Measurements from ENCODE around the gene ATG7. TPM values are rescaled to one million over a fixed set of nuclear protein-coding genes. Genes with fewer than 3 reads are reported as not detected.

The ATG7 gene
- total and polyA plus RNA-seq, 10 of the 15 experiments (the other 5 are each of a cell fraction or from before 2014, with no cell fraction given): 13.5 to 49.5 (median 26.4) TPM

DNA sequence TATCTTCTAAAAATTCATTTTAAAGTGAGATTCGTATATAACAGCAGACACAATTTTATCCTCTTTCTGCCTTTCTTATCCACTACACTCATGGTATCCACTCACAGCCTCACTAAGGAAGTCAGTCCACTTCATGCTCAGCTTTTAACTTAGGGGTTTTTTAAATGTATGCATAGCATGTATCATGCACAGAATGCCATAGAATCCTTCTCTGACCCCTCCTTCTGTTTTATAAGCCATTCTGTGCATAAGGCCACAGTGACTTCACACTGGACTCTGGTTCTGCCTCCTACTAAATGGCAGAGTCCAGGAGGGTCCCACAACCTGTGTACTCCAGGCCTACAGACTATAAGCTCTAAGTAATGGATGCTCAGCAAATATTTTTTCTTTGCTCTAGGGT, 129.2 kb downstream of the ATG7 start:
- Histone ChIP-seq H3K4me2 (ENCODE audit: control insufficient read depth, insufficient read depth) (no peak overlapping the region), H3K27me3 (replicated peaks in 1 of 2; ENCODE audit: control insufficient read depth in 2 of 2, insufficient read depth in 2 of 2, low read length in 1 of 2) (no peaks in the 10 kb centered on the region), H3K4me1 (ENCODE audit: control insufficient read depth, insufficient read depth, low read length) (no peaks in the 10 kb centered on the region), H3K9ac (ENCODE audit: control insufficient read depth, insufficient read depth, low read length) (no peak overlapping the region), H3K36me3 (ENCODE audit: control insufficient read depth in 2 of 2, insufficient read depth in 2 of 2, low read length in 1 of 2) (no peaks in the 10 kb centered on the region; a peak in 1 of 4 replicates), H3K4me3 (no peak overlapping the region), H3K27ac (ENCODE audit: control insufficient read depth, insufficient read depth) (no peak overlapping the region), H3K79me2 (ENCODE audit: control insufficient read depth, insufficient read depth, low read length) (no peaks in the 10 kb centered on the region), H4K20me1 (ENCODE audit: control insufficient read depth, insufficient read depth) (no peaks in the 10 kb centered on the region), H3K9me3 (replicated peaks; ENCODE audit: control insufficient read depth, insufficient read depth, low read length) (peaks cover 2% of the 10 kb centered on the region; the same call in 2 of the 3 replicates), H2AFZ (ENCODE audit: control insufficient read depth, low read depth, low read length) (no peak overlapping the region)
- no peak for FAIRE-seq
- ChIA-PET CTCF (interaction anchor here (1.2 kb wide), 1 partner anchor 249 kb away, joined by 3 read pairs; no protein-coding TSS in a partner anchor), RAD21 (ENCODE audit: unreplicated experiment) (no interaction called here), POLR2A (interaction anchor here (0.5 kb wide), 1 partner anchor 12 kb away, joined by 4 read pairs; no protein-coding TSS in a partner anchor), SMC1A (ENCODE audit: uncharacterized antibody, unreplicated experiment) (interaction anchor here (0.6 to 1.3 kb wide), 2 partner anchors 11 to 239 kb away, joined by 3 to 4 read pairs; no protein-coding TSS in a partner anchor)
- ATAC-seq: no peak
- intact Hi-C loops (cut with micrococcal nuclease; ENCODE audit: unreplicated experiment) (no loop called here), in situ Hi-C loops (cut with MboI) (no loop called here)
- BruUV-seq (replicated peaks): no TSS peak
- no peak for DNase-seq (ENCODE audit: low read depth, low spot score)
- TF ChIP-seq IRF4 (IDR thresholded peaks at IDR 0.05; ENCODE audit: low read depth, low read length) (no peak), POLR2A (IDR thresholded peaks at IDR 0.05; ENCODE audit: low read depth, low read length) (no peak), MTA3 (IDR thresholded peaks at IDR 0.05; ENCODE audit: borderline replicate concordance, low read length) (no peak), TCF3 (IDR thresholded peaks at IDR 0.05; ENCODE audit: borderline replicate concordance, insufficient read depth, low read depth, low read length) (no peak), BMI1 (IDR thresholded peaks at IDR 0.05; ENCODE audit: borderline replicate concordance) (no peak), MEF2A (IDR thresholded peaks at IDR 0.05; ENCODE audit: insufficient read depth, low read depth, low read length) (no peak), CHD2 (IDR thresholded peaks at IDR 0.05; ENCODE audit: borderline replicate concordance, low read depth, low read length) (no peak), CEBPB (IDR thresholded peaks at IDR 0.05; ENCODE audit: borderline replicate concordance in 1 of 2, low read depth in 2 of 2, low read length in 2 of 2) (no peak)
- TF ChIP-seq, protein P1, sequence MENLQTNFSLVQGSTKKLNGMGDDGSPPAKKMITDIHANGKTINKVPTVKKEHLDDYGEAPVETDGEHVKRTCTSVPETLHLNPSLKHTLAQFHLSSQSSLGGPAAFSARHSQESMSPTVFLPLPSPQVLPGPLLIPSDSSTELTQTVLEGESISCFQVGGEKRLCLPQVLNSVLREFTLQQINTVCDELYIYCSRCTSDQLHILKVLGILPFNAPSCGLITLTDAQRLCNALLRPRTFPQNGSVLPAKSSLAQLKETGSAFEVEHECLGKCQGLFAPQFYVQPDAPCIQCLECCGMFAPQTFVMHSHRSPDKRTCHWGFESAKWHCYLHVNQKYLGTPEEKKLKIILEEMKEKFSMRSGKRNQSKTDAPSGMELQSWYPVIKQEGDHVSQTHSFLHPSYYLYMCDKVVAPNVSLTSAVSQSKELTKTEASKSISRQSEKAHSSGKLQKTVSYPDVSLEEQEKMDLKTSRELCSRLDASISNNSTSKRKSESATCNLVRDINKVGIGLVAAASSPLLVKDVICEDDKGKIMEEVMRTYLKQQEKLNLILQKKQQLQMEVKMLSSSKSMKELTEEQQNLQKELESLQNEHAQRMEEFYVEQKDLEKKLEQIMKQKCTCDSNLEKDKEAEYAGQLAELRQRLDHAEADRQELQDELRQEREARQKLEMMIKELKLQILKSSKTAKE (IDR thresholded peaks at IDR 0.05; ENCODE audit: low read depth, poor library complexity, severe bottlenecking): no peak
- TF ChIP-seq, protein P2, sequence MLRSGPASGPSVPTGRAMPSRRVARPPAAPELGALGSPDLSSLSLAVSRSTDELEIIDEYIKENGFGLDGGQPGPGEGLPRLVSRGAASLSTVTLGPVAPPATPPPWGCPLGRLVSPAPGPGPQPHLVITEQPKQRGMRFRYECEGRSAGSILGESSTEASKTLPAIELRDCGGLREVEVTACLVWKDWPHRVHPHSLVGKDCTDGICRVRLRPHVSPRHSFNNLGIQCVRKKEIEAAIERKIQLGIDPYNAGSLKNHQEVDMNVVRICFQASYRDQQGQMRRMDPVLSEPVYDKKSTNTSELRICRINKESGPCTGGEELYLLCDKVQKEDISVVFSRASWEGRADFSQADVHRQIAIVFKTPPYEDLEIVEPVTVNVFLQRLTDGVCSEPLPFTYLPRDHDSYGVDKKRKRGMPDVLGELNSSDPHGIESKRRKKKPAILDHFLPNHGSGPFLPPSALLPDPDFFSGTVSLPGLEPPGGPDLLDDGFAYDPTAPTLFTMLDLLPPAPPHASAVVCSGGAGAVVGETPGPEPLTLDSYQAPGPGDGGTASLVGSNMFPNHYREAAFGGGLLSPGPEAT (IDR thresholded peaks at IDR 0.05; ENCODE audit: low read depth): no peak
- TF ChIP-seq, protein P3, sequence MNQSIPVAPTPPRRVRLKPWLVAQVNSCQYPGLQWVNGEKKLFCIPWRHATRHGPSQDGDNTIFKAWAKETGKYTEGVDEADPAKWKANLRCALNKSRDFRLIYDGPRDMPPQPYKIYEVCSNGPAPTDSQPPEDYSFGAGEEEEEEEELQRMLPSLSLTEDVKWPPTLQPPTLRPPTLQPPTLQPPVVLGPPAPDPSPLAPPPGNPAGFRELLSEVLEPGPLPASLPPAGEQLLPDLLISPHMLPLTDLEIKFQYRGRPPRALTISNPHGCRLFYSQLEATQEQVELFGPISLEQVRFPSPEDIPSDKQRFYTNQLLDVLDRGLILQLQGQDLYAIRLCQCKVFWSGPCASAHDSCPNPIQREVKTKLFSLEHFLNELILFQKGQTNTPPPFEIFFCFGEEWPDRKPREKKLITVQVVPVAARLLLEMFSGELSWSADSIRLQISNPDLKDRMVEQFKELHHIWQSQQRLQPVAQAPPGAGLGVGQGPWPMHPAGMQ (IDR thresholded peaks at IDR 0.05; ENCODE audit: borderline replicate concordance): no peak
- WGBS (ENCODE audit: insufficient coverage, insufficient replicate concordance, low lambda C conversion rate, missing lambda C conversion rate): 100% methylated on average over 1 of the region's 1 CpG
